Mesodermal cell (in vitro differentiated cells): ENCODE measurements around the gene KAZN.

Source experiments
- H3K27ac ChIP-seq: 2 replicates; pipeline ENCODE4 v1.7.0; 2013; ENCODE audit warnings: mild to moderate bottlenecking, low read depth, low read length, moderate library complexity; ENCODE audit not compliant: severe bottlenecking
- H3K36me3 ChIP-seq: 2 replicates; pipeline ENCODE4 v1.7.1; 2013; ENCODE audit warnings: mild to moderate bottlenecking, low read length, moderate library complexity; ENCODE audit not compliant: control insufficient read depth, insufficient read depth
- H3K4me1 ChIP-seq: one replicate; pipeline ENCODE4 v1.7.1; 2013; ENCODE audit warnings: mild to moderate bottlenecking, low read length; ENCODE audit not compliant: insufficient read depth, control insufficient read depth, poor library complexity, severe bottlenecking
- H3K4me3 ChIP-seq: 2 replicates; pipeline ENCODE4 v1.7.0; 2013; ENCODE audit warnings: low read length, control low read depth, mild to moderate bottlenecking; ENCODE audit not compliant: insufficient read depth, poor library complexity, severe bottlenecking; ENCODE audit errors: extremely low read depth
- H3K9me3 ChIP-seq: 2 replicates; pipeline ENCODE4 v1.7.1; 2013; ENCODE audit warnings: mild to moderate bottlenecking, low read length, moderate library complexity; ENCODE audit not compliant: control insufficient read depth
- WGBS, 2 experiments: methylation state at CpG; one replicate each; pipeline ENCODE4 v1.1.5; 2013; ENCODE audit warnings: missing lambda C conversion rate in 2 of 2; ENCODE audit not compliant: insufficient coverage in 2 of 2; 5-methylcytosine and 5-hydroxymethylcytosine counted together

KAZN gene

GRCh38 chr1:14881775-14882672 is 283.5 kb downstream of the KAZN start:
- 90 to 93% methylated on average over 6 to 8 of the region's 9 CpGs for WGBS, 2 experiments

GRCh38 chr1:14884614-14885175 is 286.2 kb downstream of the KAZN start:
- WGBS, 2 experiments: 88 to 93% methylated on average over 11 to 15 of the region's 15 CpGs

More at GRCh38 chr1:14881775-14882672, 283.5 kb downstream of the KAZN start:
- Histone ChIP-seq H3K9me3 (no peaks in the 10 kb centered on the region), H3K36me3 (no peaks in the 10 kb centered on the region), H3K4me3 (no peak overlapping the region), H3K27ac (no peak overlapping the region), H3K4me1 (peaks cover 3% of the 10 kb centered on the region)

GRCh38 chr1:14887044-14887566 is 288.6 kb downstream of the KAZN start:
- Histone ChIP-seq H3K27ac (no peak overlapping the region), H3K36me3 (no peaks in the 10 kb centered on the region), H3K4me3 (no peak overlapping the region), H3K9me3 (no peaks in the 10 kb centered on the region), H3K4me1 (no peaks in the 10 kb centered on the region)
- WGBS, 2 experiments: 90 to 91% methylated on average over 4 of the region's 5 CpGs

More at GRCh38 chr1:14884614-14885175, 286.2 kb downstream of the KAZN start:
- no peak overlapping the region for H3K4me3 ChIP-seq
- no peaks in the 10 kb centered on the region for H3K9me3 ChIP-seq
- peaks cover 3% of the 10 kb centered on the region for H3K4me1 ChIP-seq
- H3K27ac ChIP-seq: no peak overlapping the region
- no peaks in the 10 kb centered on the region for H3K36me3 ChIP-seq

- no peak overlapping the region for H3K27ac ChIP-seq
- no peaks in the 10 kb centered on the region for H3K9me3 ChIP-seq
- H3K36me3 ChIP-seq: no peaks in the 10 kb centered on the region
- no peaks in the 10 kb centered on the region for H3K4me1 ChIP-seq
- no peak overlapping the region for H3K4me3 ChIP-seq
- 78 to 83% methylated on average over 10 of the region's 13 CpGs for WGBS, 2 experiments
Observed at GRCh38 chr1:14887764-14888350, 289.4 kb downstream of the KAZN start.

GRCh38 chr1:14888374-14888773 is 289.9 kb downstream of the KAZN start:
- Histone ChIP-seq H3K9me3 (no peaks in the 10 kb centered on the region), H3K27ac (no peak overlapping the region), H3K36me3 (no peaks in the 10 kb centered on the region), H3K4me3 (no peak overlapping the region), H3K4me1 (no peaks in the 10 kb centered on the region)
- 91 to 95% methylated on average over 3 to 5 of the region's 10 CpGs for WGBS, 2 experiments

- Histone ChIP-seq H3K9me3 (no peaks in the 10 kb centered on the region), H3K4me3 (no peak overlapping the region), H3K36me3 (no peaks in the 10 kb centered on the region), H3K4me1 (no peaks in the 10 kb centered on the region), H3K27ac (no peak overlapping the region)
- 91% methylated on average over 9 to 12 of the region's 13 CpGs for WGBS, 2 experiments
Observed at GRCh38 chr1:14889825-14890440, 291.4 kb downstream of the KAZN start.

- no peak overlapping the region for H3K4me3 ChIP-seq
- H3K9me3 ChIP-seq: peaks cover 3% of the 10 kb centered on the region
- H3K4me1 ChIP-seq: no peaks in the 10 kb centered on the region
- H3K27ac ChIP-seq: no peak overlapping the region
- no peaks in the 10 kb centered on the region for H3K36me3 ChIP-seq
- 85 to 98% methylated on average over 2 to 4 of the region's 4 CpGs for WGBS, 2 experiments
Observed at GRCh38 chr1:14891991-14892390, 293.5 kb downstream of the KAZN start.

GRCh38 chr1:14894811-14895560 is 296.5 kb downstream of the KAZN start:
- H3K9me3 ChIP-seq: peaks cover 3% of the 10 kb centered on the region
- H3K4me3 ChIP-seq: no peak overlapping the region
- H3K27ac ChIP-seq: no peak overlapping the region
- H3K4me1 ChIP-seq: peaks cover 2% of the 10 kb centered on the region
- WGBS, 2 experiments: 40 to 49% methylated on average over 9 to 10 of the region's 11 CpGs
- no peaks in the 10 kb centered on the region for H3K36me3 ChIP-seq

- peaks cover 2% of the 10 kb centered on the region for H3K4me1 ChIP-seq
- H3K9me3 ChIP-seq: peaks cover 3% of the 10 kb centered on the region
- H3K27ac ChIP-seq: no peak overlapping the region
- no peaks in the 10 kb centered on the region for H3K36me3 ChIP-seq
- no peak overlapping the region for H3K4me3 ChIP-seq
- 70% methylated on average over 2 of the region's 4 CpGs; no CpG with 5 or more reads in 1 of the 2 experiments for WGBS, 2 experiments
Observed at GRCh38 chr1:14895727-14896126, 297.2 kb downstream of the KAZN start.
